ENCODE measurements around the gene USP9Y.

DNA sequence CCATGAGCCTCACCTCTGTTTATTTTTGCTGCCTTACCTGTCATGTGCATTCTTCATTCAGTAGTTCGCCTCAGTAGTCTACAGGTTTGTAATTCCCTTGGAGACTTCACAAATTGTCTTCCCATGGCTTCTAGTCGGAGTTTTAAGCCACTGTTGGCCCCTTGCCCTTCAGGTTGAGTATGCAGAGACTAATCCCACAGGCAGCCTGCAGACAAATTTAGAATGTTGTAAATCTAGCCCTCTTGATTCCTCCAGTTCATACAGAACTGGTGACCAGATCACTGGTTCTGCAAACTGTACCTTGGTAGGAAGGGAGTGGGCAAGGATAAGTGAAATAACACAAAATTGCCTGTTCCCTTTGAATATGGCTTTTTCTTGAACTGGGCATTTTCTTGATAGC is 33.0 kb downstream of the USP9Y start:
- no peak for TF ChIP-seq POLR2A (IDR thresholded peaks at IDR 0.05)
- TF ChIP-seq, protein P1, sequence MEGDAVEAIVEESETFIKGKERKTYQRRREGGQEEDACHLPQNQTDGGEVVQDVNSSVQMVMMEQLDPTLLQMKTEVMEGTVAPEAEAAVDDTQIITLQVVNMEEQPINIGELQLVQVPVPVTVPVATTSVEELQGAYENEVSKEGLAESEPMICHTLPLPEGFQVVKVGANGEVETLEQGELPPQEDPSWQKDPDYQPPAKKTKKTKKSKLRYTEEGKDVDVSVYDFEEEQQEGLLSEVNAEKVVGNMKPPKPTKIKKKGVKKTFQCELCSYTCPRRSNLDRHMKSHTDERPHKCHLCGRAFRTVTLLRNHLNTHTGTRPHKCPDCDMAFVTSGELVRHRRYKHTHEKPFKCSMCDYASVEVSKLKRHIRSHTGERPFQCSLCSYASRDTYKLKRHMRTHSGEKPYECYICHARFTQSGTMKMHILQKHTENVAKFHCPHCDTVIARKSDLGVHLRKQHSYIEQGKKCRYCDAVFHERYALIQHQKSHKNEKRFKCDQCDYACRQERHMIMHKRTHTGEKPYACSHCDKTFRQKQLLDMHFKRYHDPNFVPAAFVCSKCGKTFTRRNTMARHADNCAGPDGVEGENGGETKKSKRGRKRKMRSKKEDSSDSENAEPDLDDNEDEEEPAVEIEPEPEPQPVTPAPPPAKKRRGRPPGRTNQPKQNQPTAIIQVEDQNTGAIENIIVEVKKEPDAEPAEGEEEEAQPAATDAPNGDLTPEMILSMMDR (IDR thresholded peaks at IDR 0.05), result no peak

Data from esophagus squamous epithelium (tissue), 4 donors.